HepG2 (cell line): ENCODE results near the gene CA9. TPM values are rescaled to one million over a fixed set of nuclear protein-coding genes. Genes with fewer than 3 reads are reported as not detected.

Source experiments
- CREB1 ChIP-seq, 2 experiments: fragments of 450-650 bp in 1 of 2; IDR thresholded peaks; 2 replicates each; pipeline ENCODE4 v1.6.1; 2016 to 2017; ENCODE audit warnings: control low read depth in 1 of 2, mild to moderate bottlenecking in 1 of 2, missing compliant biosample characterization in 1 of 2, missing genetic modification characterization in 1 of 2
- EZH2 ChIP-seq: conservative IDR thresholded peaks from 2 replicates; pipeline ENCODE4 v1.6.1; 2012; ENCODE audit warnings: mild to moderate bottlenecking, low read depth, low read length, moderate library complexity
- GLMP ChIP-seq: sonication (generic); formaldehyde crosslinking; IDR thresholded peaks from 2 replicates; pipeline ENCODE4 v1.9.0; 2021; ENCODE audit warnings: missing genetic modification reagents, mild to moderate bottlenecking, borderline replicate concordance
- NFKBIZ ChIP-seq: IDR thresholded peaks from 2 replicates; pipeline ENCODE4 v1.6.1; 2018; ENCODE audit warnings: missing genetic modification reagents, missing compliant biosample characterization
- REPIN1 ChIP-seq: sonication (generic); formaldehyde crosslinking; IDR thresholded peaks from 2 replicates; pipeline ENCODE4 v1.8.0; 2022; ENCODE audit warnings: missing genetic modification reagents, low read depth, mild to moderate bottlenecking, borderline replicate concordance
- SNRNP70 ChIP-seq: fragments of 200-400 bp; formaldehyde crosslinking; IDR thresholded peaks from 2 replicates; pipeline ENCODE4 v1.6.1; 2017; ENCODE audit warnings: mild to moderate bottlenecking, low read depth, low read length, moderate library complexity
- ZBTB3 ChIP-seq: sonication (generic); formaldehyde crosslinking; IDR thresholded peaks from 2 replicates; pipeline ENCODE4 v1.4.0; 2020; ENCODE audit warnings: low read depth, mild to moderate bottlenecking, moderate library complexity, missing genetic modification reagents, borderline replicate concordance
- ZFP62 ChIP-seq: sonication (generic); formaldehyde crosslinking; IDR thresholded peaks from 2 replicates; pipeline ENCODE4 v1.4.0; 2020; ENCODE audit warnings: missing genetic modification reagents
- ZGPAT ChIP-seq: IDR thresholded peaks from 2 replicates; pipeline ENCODE4 v1.6.1; 2016; ENCODE audit warnings: mild to moderate bottlenecking
- ZNF44 ChIP-seq: sonication (generic); formaldehyde crosslinking; IDR thresholded peaks from 2 replicates; pipeline ENCODE4 v1.5.1; 2020; ENCODE audit warnings: mild to moderate bottlenecking, missing genetic modification reagents
- ZNF546 ChIP-seq: sonication (generic); formaldehyde crosslinking; conservative IDR thresholded peaks from 2 replicates; pipeline ENCODE4 v1.8.1; 2023; ENCODE audit warnings: mild to moderate bottlenecking, missing genetic modification reagents
- ZNF556 ChIP-seq: sonication (generic); formaldehyde crosslinking; IDR thresholded peaks from 2 replicates; pipeline ENCODE4 v1.4.0; 2020; ENCODE audit warnings: mild to moderate bottlenecking, missing genetic modification reagents, borderline replicate concordance
- ZNF709 ChIP-seq: sonication (generic); formaldehyde crosslinking; IDR thresholded peaks from 2 replicates; pipeline ENCODE4 v1.5.0; 2020; ENCODE audit warnings: mild to moderate bottlenecking, missing genetic modification reagents
- ZNF782 ChIP-seq: sonication (generic); formaldehyde crosslinking; IDR thresholded peaks from 2 replicates; pipeline ENCODE4 v1.4.0; 2020; ENCODE audit warnings: missing genetic modification reagents, mild to moderate bottlenecking, borderline replicate concordance
- ZSCAN22 ChIP-seq: sonication (generic); formaldehyde crosslinking; IDR thresholded peaks from 2 replicates; pipeline ENCODE4 v1.4.0; 2020; ENCODE audit warnings: mild to moderate bottlenecking, missing genetic modification reagents
- polyA plus RNA-seq, 8 experiments: library from polyadenylated mRNA; depleted of rRNA in 3 of 8; stranded (reverse) in 7 of 8; unstranded in 1 of 8; fragments of >200 nt; fragmentation: Illumina TruSeq in 4 of 8; extraction: Trizol in 4 of 8; gene quantifications; 2 replicates each; pipeline versions ENCODE4 v1.2.1 to v1.2.3, GENCODE V29; 2011 to 2016; ENCODE audit warnings: low read depth in 4 of 8, missing spikeins in 1 of 8, mixed read lengths in 1 of 8; ENCODE audit not compliant: insufficient read depth in 1 of 8
- total RNA-seq, 5 experiments: library from RNA; depleted of rRNA; stranded (reverse); fragments of >200 nt; fragmentation: Illumina TruSeq; extraction: Trizol; gene quantifications; 2 replicates each; pipeline ENCODE4 v1.2.3, GENCODE V29; 2016; ENCODE audit warnings: low read depth in 1 of 5
- TF ChIP-seq, protein P1 (sequence below): sonication (generic); formaldehyde crosslinking; IDR thresholded peaks from 2 replicates; pipeline ENCODE4 v1.4.0; 2020; ENCODE audit warnings: mild to moderate bottlenecking, missing genetic modification reagents
- TF ChIP-seq, protein P2 (sequence below): sonication (generic); formaldehyde crosslinking; IDR thresholded peaks from 2 replicates; pipeline ENCODE4 v1.8.0; 2022; ENCODE audit warnings: mild to moderate bottlenecking, missing genetic modification reagents
- TF ChIP-seq, protein P3 (sequence below): sonication (generic); formaldehyde crosslinking; IDR thresholded peaks from 2 replicates; pipeline ENCODE4 v1.5.0; 2020; ENCODE audit warnings: missing genetic modification reagents, mild to moderate bottlenecking, borderline replicate concordance
- TF ChIP-seq, protein P4 (sequence below): sonication (generic); IDR thresholded peaks from 2 replicates; pipeline ENCODE4 v1.6.1; 2016; ENCODE audit warnings: low read depth, borderline replicate concordance

Gene CA9
- total and polyA plus RNA-seq, 2 of the 13 experiments (the other 11 are each of a cell fraction or from before 2014, with no cell fraction given), result 0.13 to 152 TPM

DNA sequence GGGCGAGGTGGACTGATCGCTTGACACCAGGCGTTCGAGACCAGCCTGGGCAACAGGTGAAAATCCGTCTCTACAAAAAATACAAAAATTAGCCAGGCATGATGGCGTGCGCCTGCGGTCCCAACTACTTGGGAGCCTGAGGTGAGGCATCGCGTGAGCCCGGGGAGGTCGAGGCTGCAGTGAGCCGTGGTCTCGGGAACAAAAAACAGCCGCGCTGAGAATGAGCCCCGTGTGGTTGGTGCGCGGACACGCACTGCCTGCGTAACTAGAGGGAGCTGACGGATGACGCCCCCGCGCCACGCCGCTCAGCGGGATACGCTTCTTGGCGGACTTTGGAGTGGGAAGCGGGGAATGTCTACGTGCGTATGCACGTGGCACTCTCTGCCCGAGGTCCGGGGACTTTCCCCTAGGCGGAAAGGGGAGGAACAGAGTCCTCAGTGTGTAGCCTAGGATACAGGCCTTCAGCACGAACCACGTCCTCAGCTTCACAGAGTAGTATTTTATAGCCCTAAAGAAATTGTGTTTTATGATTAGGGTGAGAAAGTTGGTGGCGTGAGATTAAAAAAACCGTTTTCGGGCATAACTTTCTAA lies 16.1 kb upstream of the CA9 start, which contains the start of gene RMRP (continued):
- TF ChIP-seq, protein P1, sequence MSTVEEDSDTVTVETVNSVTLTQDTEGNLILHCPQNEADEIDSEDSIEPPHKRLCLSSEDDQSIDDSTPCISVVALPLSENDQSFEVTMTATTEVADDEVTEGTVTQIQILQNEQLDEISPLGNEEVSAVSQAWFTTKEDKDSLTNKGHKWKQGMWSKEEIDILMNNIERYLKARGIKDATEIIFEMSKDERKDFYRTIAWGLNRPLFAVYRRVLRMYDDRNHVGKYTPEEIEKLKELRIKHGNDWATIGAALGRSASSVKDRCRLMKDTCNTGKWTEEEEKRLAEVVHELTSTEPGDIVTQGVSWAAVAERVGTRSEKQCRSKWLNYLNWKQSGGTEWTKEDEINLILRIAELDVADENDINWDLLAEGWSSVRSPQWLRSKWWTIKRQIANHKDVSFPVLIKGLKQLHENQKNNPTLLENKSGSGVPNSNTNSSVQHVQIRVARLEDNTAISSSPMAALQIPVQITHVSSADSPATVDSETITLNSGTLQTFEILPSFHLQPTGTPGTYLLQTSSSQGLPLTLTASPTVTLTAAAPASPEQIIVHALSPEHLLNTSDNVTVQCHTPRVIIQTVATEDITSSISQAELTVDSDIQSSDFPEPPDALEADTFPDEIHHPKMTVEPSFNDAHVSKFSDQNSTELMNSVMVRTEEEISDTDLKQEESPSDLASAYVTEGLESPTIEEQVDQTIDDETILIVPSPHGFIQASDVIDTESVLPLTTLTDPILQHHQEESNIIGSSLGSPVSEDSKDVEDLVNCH (CRISPR knock-in tag), result no peak
- TF ChIP-seq, protein P2, sequence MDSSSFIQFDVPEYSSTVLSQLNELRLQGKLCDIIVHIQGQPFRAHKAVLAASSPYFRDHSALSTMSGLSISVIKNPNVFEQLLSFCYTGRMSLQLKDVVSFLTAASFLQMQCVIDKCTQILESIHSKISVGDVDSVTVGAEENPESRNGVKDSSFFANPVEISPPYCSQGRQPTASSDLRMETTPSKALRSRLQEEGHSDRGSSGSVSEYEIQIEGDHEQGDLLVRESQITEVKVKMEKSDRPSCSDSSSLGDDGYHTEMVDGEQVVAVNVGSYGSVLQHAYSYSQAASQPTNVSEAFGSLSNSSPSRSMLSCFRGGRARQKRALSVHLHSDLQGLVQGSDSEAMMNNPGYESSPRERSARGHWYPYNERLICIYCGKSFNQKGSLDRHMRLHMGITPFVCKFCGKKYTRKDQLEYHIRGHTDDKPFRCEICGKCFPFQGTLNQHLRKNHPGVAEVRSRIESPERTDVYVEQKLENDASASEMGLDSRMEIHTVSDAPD, result peak; percentile 63
- peak; percentile 99 for TF ChIP-seq REPIN1
- peak; percentile 90 for TF ChIP-seq CREB1 (IDR thresholded peaks at IDR 0.05)
- TF ChIP-seq CREB1 (CRISPR knock-in tag; IDR thresholded peaks at IDR 0.05), result peak; percentile 88
- no peak for TF ChIP-seq EZH2
- TF ChIP-seq, protein P3, sequence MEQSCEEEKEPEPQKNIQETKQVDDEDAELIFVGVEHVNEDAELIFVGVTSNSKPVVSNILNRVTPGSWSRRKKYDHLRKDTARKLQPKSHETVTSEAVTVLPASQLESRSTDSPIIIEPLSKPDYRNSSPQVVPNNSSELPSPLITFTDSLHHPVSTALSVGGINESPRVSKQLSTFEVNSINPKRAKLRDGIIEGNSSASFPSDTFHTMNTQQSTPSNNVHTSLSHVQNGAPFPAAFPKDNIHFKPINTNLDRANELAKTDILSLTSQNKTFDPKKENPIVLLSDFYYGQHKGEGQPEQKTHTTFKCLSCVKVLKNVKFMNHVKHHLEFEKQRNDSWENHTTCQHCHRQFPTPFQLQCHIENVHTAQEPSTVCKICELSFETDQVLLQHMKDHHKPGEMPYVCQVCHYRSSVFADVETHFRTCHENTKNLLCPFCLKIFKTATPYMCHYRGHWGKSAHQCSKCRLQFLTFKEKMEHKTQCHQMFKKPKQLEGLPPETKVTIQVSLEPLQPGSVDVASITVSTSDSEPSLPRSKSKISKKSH (CRISPR knock-in tag), result peak; percentile 64
- TF ChIP-seq GLMP (CRISPR knock-in tag), result no peak; the same call in 1 of the 2 replicates
- TF ChIP-seq SNRNP70, result no peak
- TF ChIP-seq ZNF556 (CRISPR knock-in tag), result peak; percentile 94; the same call in 1 of the 2 replicates
- TF ChIP-seq ZNF782, result peak; percentile 12; the same call in 1 of the 2 replicates
- 0 out of 2 replicates have a peak, but pooled peaks have one; percentile 95 for TF ChIP-seq ZNF709 (CRISPR knock-in tag)
- peak; percentile 24; the same call in 1 of the 2 replicates for TF ChIP-seq ZNF44
- no peak for TF ChIP-seq ZSCAN22 (CRISPR knock-in tag)
- TF ChIP-seq, protein P4, sequence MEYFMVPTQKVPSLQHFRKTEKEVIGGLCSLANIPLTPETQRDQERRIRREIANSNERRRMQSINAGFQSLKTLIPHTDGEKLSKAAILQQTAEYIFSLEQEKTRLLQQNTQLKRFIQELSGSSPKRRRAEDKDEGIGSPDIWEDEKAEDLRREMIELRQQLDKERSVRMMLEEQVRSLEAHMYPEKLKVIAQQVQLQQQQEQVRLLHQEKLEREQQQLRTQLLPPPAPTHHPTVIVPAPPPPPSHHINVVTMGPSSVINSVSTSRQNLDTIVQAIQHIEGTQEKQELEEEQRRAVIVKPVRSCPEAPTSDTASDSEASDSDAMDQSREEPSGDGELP, result peak; percentile 61
- TF ChIP-seq ZBTB3 (CRISPR knock-in tag), result peak; percentile 82
- TF ChIP-seq ZGPAT (CRISPR knock-in tag), result peak; percentile 97
- peak; percentile 83; the same call in 1 of the 2 replicates for TF ChIP-seq ZFP62 (CRISPR knock-in tag)
- peak; percentile 97 for TF ChIP-seq NFKBIZ (CRISPR knock-in tag)
- peak; percentile 96 for TF ChIP-seq ZNF546 (CRISPR knock-in tag)
